GM12878 (cell line): ENCODE measurements around the gene IVD. TPM values are rescaled to one million over a fixed set of nuclear protein-coding genes. Genes with fewer than 3 reads are reported as not detected.

ENCODE experiments used
- ATAC-seq: fragments of 200-7000 bp; cut with Tn5 transposase; 3 replicates; pipeline ENCODE4 v1.9.1; 2020; ENCODE audit warnings: mild to moderate bottlenecking, moderate library complexity
- BruUV-seq: library from RNA; stranded (reverse); fragments of 400-500 nt; replicated peaks from 2 replicates; lab custom pipeline; 2021; lab: Mats Ljungman, UMichigan
- CTCF ChIA-PET: fragments of 300-600 bp; sonication (Branson Sonifier 250); formaldehyde crosslinking; extraction: SDS; loops from one replicate; lab custom pipeline; 2021; ENCODE audit warnings: inconsistent platforms; lab: Yijun Ruan, JAX
- POLR2A ChIA-PET: fragments of 350-600 bp; formaldehyde crosslinking; extraction: SDS; loops from one replicate; lab custom pipeline; 2021; ENCODE audit warnings: inconsistent platforms; lab: Charles Lee
- RAD21 ChIA-PET: fragments of 300-600 bp; sonication (Branson Sonifier 250); formaldehyde crosslinking; loops from one replicate; lab custom pipeline; 2023; ENCODE audit warnings: antibody characterized with exemption; ENCODE audit not compliant: unreplicated experiment; lab: Charles Lee
- SMC1A ChIA-PET: fragments of 300-600 bp; sonication (Branson Sonifier 250); formaldehyde crosslinking; loops from one replicate; lab custom pipeline; 2023; ENCODE audit not compliant: unreplicated experiment, uncharacterized antibody; lab: Charles Lee
- DNase-seq: peaks from one replicate; pipeline ENCODE4 v3.0.0-alpha.2; 2011; ENCODE audit warnings: low read depth, low spot score
- FAIRE-seq: peaks from 3 replicates; lab custom pipeline; 2011; peaks lifted over from hg19 to GRCh38; lab: Jason Lieb, UNC
- H2AFZ ChIP-seq: 2 replicates; pipeline ENCODE4 v1.6.0; 2011; ENCODE audit warnings: low read depth, low read length, control low read depth; ENCODE audit not compliant: control insufficient read depth
- H3K27ac ChIP-seq: 2 replicates; pipeline ENCODE4 v1.5.1; 2011; ENCODE audit warnings: control low read depth; ENCODE audit not compliant: control insufficient read depth, insufficient read depth
- H3K27me3 ChIP-seq, 2 experiments: replicated peaks in 1 of 2; 2 replicates each; pipeline versions ENCODE4 v1.6.0 to v1.6.1; 2011; ENCODE audit warnings: low read length in 1 of 2; ENCODE audit not compliant: control insufficient read depth in 2 of 2, insufficient read depth in 2 of 2
- H3K36me3 ChIP-seq, 2 experiments: 2 replicates each; pipeline ENCODE4 v1.5.1; 2011; ENCODE audit warnings: low read length in 1 of 2; ENCODE audit not compliant: control insufficient read depth in 2 of 2, insufficient read depth in 2 of 2
- H3K4me1 ChIP-seq: 2 replicates; pipeline ENCODE4 v1.6.1; 2011; ENCODE audit warnings: mild to moderate bottlenecking, low read length, moderate library complexity, mixed read lengths; ENCODE audit not compliant: control insufficient read depth, insufficient read depth
- H3K4me2 ChIP-seq: 2 replicates; pipeline ENCODE4 v1.6.0; 2011; ENCODE audit warnings: control low read depth; ENCODE audit not compliant: control insufficient read depth, insufficient read depth
- H3K4me3 ChIP-seq: fragments of 200-600 bp; sonication (generic); 2 replicates; pipeline ENCODE4 v1.5.1; 2016
- H3K79me2 ChIP-seq: 2 replicates; pipeline ENCODE4 v1.6.0; 2011; ENCODE audit warnings: low read length; ENCODE audit not compliant: control insufficient read depth, insufficient read depth
- H3K9ac ChIP-seq: 2 replicates; pipeline ENCODE4 v1.8.0; 2011; ENCODE audit warnings: low read length, control low read depth, mixed read lengths; ENCODE audit not compliant: control insufficient read depth, insufficient read depth
- H3K9me3 ChIP-seq: replicated peaks from 3 replicates; pipeline ENCODE4 v1.5.1; 2011; ENCODE audit warnings: mild to moderate bottlenecking, low read length; ENCODE audit not compliant: control insufficient read depth, insufficient read depth
- H4K20me1 ChIP-seq: 2 replicates; pipeline ENCODE4 v1.6.0; 2011; ENCODE audit not compliant: control insufficient read depth, insufficient read depth
- BRCA1 ChIP-seq: IDR thresholded peaks from 2 replicates; pipeline ENCODE4 v1.6.1; 2011; ENCODE audit warnings: low read depth, low read length, improper control_type of control experiment
- EED ChIP-seq: sonication (generic); IDR thresholded peaks from 2 replicates; pipeline ENCODE4 v1.6.1; 2016; ENCODE audit warnings: antibody characterized with exemption, low read depth
- IKZF1 ChIP-seq: fragments of 450-650 bp; conservative IDR thresholded peaks from 2 replicates; pipeline ENCODE4 v1.6.1; 2017; ENCODE audit warnings: antibody characterized with exemption, mild to moderate bottlenecking
- IKZF2 ChIP-seq, 2 experiments: fragments of 450-650 bp; IDR thresholded peaks; 2 replicates each; pipeline ENCODE4 v1.6.1; 2017; ENCODE audit warnings: mild to moderate bottlenecking in 2 of 2, moderate library complexity in 2 of 2
- MYB ChIP-seq: fragments of 150-350 bp; IDR thresholded peaks from 2 replicates; pipeline ENCODE4 v1.6.1; 2014; ENCODE audit warnings: mild to moderate bottlenecking, low read depth, low read length, borderline replicate concordance
- NR2F1 ChIP-seq: fragments of 450-650 bp; conservative IDR thresholded peaks from 2 replicates; pipeline ENCODE4 v1.6.1; 2017; ENCODE audit warnings: mild to moderate bottlenecking
- POLR2AphosphoS5 ChIP-seq: IDR thresholded peaks from 2 replicates; pipeline ENCODE4 v1.6.1; 2011; ENCODE audit warnings: mild to moderate bottlenecking, low read length, inconsistent platforms
- RCOR1 ChIP-seq: conservative IDR thresholded peaks from 2 replicates; pipeline ENCODE4 v1.6.1; 2012; ENCODE audit warnings: low read depth, low read length, improper control_type of control experiment
- ZNF207 ChIP-seq: fragments of 450-650 bp; IDR thresholded peaks from 2 replicates; pipeline ENCODE4 v1.6.1; 2014; ENCODE audit warnings: antibody characterized with exemption, mild to moderate bottlenecking, borderline replicate concordance
- ZSCAN29 ChIP-seq: fragments of 450-650 bp; IDR thresholded peaks from 2 replicates; pipeline ENCODE4 v1.6.1; 2017; ENCODE audit warnings: mild to moderate bottlenecking, moderate library complexity
- WGBS: methylation state at CpG from one replicate; pipeline ENCODE4 v1.1.6; 2016; ENCODE audit warnings: low lambda C conversion rate; ENCODE audit not compliant: insufficient replicate concordance, insufficient coverage; ENCODE audit errors: missing lambda C conversion rate; 5-methylcytosine and 5-hydroxymethylcytosine counted together
- in situ Hi-C: fragments of 300-500 bp; cut with MboI; formaldehyde crosslinking; loops from 9 replicates; pipeline ENCODE4 v1.14.3; 2018; ENCODE audit warnings: mixed read lengths
- intact Hi-C: fragments of 100-400 bp; cut with micrococcal nuclease; formaldehyde crosslinking; loops from one replicate; pipeline ENCODE4 v1.14.2; 2022; ENCODE audit not compliant: unreplicated experiment
- polyA plus RNA-seq, 11 experiments: library from polyadenylated mRNA; depleted of rRNA in 4 of 11; unstranded in 6 of 11; stranded (reverse) in 5 of 11; fragments of >200 nt; fragmentation: Nextera tagmentation in 4 of 11; fragmentation: Illumina TruSeq in 1 of 11; extraction: Ambion mirVana in 4 of 11; extraction: Trizol in 1 of 11; gene quantifications; 1 replicate in 1 of 11; 2 replicates in 10 of 11; pipeline versions ENCODE4 v1.2.1 to v1.2.3, GENCODE V29; 2011 to 2016; ENCODE audit warnings: inconsistent platforms in 2 of 11, missing spikeins in 2 of 11, low read depth in 1 of 11
- total RNA-seq, 4 experiments: library from RNA; depleted of rRNA in 3 of 4; stranded (reverse); fragments of >200 nt in 3 of 4; fragmentation: Illumina TruSeq in 1 of 4; extraction: Trizol in 1 of 4; gene quantifications; 2 replicates each; pipeline versions ENCODE4 v1.2.1 to v1.2.3, GENCODE V29; 2013 to 2021
- TF ChIP-seq, protein P1 (sequence below): fragments of 450-650 bp; IDR thresholded peaks from 2 replicates; pipeline ENCODE4 v1.6.1; 2017; ENCODE audit warnings: mild to moderate bottlenecking, low read depth, inconsistent platforms; ENCODE audit not compliant: poor library complexity, severe bottlenecking
- TF ChIP-seq, protein P2 (sequence below): fragments of 450-650 bp; IDR thresholded peaks from 2 replicates; pipeline ENCODE4 v1.6.1; 2017; ENCODE audit warnings: mild to moderate bottlenecking, moderate library complexity
- TF ChIP-seq, protein P3 (sequence below): IDR thresholded peaks from 2 replicates; pipeline ENCODE4 v1.6.1; 2012; ENCODE audit warnings: mild to moderate bottlenecking, low read depth, low read length

IVD gene
- total and polyA plus RNA-seq, 10 of the 15 experiments (the other 5 are each of a cell fraction or from before 2014, with no cell fraction given): 5.3 to 59.8 (median 45.7) TPM

DNA sequence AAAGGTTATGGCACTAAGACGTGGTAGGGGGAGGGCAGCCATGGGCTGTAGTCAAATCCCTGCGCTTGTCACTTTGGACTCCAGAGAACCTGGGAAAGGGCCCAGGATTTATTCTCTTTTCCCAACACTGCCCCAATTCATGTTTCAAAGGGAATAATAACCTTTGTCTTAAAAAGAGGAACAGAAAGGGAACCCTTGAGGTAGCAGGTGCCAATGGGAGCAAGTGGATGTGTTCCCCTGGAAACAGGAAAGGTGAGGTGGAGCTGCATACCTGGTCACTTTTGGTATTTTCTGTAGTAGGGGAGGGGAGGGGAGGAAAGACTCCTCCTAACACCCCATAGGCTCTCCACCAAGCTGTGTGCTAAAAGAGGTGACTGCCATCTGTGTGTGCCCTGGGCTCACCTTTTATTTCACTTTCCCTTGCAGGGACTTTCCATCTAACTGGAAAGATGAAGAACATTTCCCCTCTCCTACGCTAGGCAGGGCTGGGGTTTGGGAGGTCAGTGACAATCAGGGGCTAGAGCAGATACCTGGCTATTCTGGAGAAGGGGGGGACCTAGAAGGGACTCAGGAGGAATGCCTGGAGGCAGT lies 59.1 kb downstream of the IVD start:
- ATAC-seq: peak; percentile 67
- ChIA-PET RAD21 (interaction anchor here (2.6 kb wide), 1 partner anchor 11 kb away, joined by 8 read pairs; no protein-coding TSS in a partner anchor), POLR2A (interaction anchor here (0.6 to 1.1 kb wide), 3 partner anchors 14 to 133 kb away, joined by 3 to 4 read pairs (median 3); partner anchors contain the start of gene RPUSD2), CTCF (interaction anchor here (0.5 to 0.6 kb wide), 3 partner anchors 43 to 177 kb away, joined by 3 to 4 read pairs (median 3); no protein-coding TSS in a partner anchor), SMC1A (no interaction called here)
- H3K27me3 ChIP-seq: no peaks in the 10 kb centered on the region
- intact Hi-C loops (no loop called here), in situ Hi-C loops (no loop called here)
- H3K4me3 ChIP-seq: no peak overlapping the region
- peak; percentile 38 for FAIRE-seq
- H3K4me1 ChIP-seq: peaks cover 24% of the 10 kb centered on the region
- WGBS: 65% methylated on average over 3 of the region's 3 CpGs
- no peaks in the 10 kb centered on the region for H3K79me2 ChIP-seq
- no peaks in the 10 kb centered on the region; the same call in 1 of the 2 replicates for H4K20me1 ChIP-seq
- no TSS peak for BruUV-seq
- no peak for DNase-seq
- no peaks in the 10 kb centered on the region for H3K9me3 ChIP-seq
- H3K36me3 ChIP-seq: peaks cover 20 to 21% of the 10 kb centered on the region in 2 experiments
- peak overlapping the region; percentile 63 for H3K27ac ChIP-seq
- H2AFZ ChIP-seq: no peak overlapping the region
- H3K4me2 ChIP-seq: peak overlapping the region; percentile 28
- H3K9ac ChIP-seq: no peak overlapping the region; the same call in 1 of the 2 replicates
- TF ChIP-seq BRCA1 (no peak), IKZF1 (peak; percentile 47; the same call in 1 of the 2 replicates), EED (0 out of 2 replicates have a peak, but pooled peaks have one; percentile 18), ZNF207 (no peak), IKZF2 (IDR thresholded peaks at IDR 0.05) (peak; percentile 28 to 47; a peak in 2 of 4 replicates), MYB (no peak), ZSCAN29 (no peak), NR2F1 (0 out of 2 replicates have a peak, but pooled peaks have one; percentile 31), RCOR1 (no peak), POLR2AphosphoS5 (no peak)
- TF ChIP-seq, protein P1, sequence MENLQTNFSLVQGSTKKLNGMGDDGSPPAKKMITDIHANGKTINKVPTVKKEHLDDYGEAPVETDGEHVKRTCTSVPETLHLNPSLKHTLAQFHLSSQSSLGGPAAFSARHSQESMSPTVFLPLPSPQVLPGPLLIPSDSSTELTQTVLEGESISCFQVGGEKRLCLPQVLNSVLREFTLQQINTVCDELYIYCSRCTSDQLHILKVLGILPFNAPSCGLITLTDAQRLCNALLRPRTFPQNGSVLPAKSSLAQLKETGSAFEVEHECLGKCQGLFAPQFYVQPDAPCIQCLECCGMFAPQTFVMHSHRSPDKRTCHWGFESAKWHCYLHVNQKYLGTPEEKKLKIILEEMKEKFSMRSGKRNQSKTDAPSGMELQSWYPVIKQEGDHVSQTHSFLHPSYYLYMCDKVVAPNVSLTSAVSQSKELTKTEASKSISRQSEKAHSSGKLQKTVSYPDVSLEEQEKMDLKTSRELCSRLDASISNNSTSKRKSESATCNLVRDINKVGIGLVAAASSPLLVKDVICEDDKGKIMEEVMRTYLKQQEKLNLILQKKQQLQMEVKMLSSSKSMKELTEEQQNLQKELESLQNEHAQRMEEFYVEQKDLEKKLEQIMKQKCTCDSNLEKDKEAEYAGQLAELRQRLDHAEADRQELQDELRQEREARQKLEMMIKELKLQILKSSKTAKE: no peak
- TF ChIP-seq, protein P2, sequence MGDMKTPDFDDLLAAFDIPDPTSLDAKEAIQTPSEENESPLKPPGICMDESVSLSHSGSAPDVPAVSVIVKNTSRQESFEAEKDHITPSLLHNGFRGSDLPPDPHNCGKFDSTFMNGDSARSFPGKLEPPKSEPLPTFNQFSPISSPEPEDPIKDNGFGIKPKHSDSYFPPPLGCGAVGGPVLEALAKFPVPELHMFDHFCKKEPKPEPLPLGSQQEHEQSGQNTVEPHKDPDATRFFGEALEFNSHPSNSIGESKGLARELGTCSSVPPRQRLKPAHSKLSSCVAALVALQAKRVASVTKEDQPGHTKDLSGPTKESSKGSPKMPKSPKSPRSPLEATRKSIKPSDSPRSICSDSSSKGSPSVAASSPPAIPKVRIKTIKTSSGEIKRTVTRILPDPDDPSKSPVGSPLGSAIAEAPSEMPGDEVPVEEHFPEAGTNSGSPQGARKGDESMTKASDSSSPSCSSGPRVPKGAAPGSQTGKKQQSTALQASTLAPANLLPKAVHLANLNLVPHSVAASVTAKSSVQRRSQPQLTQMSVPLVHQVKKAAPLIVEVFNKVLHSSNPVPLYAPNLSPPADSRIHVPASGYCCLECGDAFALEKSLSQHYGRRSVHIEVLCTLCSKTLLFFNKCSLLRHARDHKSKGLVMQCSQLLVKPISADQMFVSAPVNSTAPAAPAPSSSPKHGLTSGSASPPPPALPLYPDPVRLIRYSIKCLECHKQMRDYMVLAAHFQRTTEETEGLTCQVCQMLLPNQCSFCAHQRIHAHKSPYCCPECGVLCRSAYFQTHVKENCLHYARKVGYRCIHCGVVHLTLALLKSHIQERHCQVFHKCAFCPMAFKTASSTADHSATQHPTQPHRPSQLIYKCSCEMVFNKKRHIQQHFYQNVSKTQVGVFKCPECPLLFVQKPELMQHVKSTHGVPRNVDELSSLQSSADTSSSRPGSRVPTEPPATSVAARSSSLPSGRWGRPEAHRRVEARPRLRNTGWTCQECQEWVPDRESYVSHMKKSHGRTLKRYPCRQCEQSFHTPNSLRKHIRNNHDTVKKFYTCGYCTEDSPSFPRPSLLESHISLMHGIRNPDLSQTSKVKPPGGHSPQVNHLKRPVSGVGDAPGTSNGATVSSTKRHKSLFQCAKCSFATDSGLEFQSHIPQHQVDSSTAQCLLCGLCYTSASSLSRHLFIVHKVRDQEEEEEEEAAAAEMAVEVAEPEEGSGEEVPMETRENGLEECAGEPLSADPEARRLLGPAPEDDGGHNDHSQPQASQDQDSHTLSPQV: no peak
- TF ChIP-seq, protein P3, sequence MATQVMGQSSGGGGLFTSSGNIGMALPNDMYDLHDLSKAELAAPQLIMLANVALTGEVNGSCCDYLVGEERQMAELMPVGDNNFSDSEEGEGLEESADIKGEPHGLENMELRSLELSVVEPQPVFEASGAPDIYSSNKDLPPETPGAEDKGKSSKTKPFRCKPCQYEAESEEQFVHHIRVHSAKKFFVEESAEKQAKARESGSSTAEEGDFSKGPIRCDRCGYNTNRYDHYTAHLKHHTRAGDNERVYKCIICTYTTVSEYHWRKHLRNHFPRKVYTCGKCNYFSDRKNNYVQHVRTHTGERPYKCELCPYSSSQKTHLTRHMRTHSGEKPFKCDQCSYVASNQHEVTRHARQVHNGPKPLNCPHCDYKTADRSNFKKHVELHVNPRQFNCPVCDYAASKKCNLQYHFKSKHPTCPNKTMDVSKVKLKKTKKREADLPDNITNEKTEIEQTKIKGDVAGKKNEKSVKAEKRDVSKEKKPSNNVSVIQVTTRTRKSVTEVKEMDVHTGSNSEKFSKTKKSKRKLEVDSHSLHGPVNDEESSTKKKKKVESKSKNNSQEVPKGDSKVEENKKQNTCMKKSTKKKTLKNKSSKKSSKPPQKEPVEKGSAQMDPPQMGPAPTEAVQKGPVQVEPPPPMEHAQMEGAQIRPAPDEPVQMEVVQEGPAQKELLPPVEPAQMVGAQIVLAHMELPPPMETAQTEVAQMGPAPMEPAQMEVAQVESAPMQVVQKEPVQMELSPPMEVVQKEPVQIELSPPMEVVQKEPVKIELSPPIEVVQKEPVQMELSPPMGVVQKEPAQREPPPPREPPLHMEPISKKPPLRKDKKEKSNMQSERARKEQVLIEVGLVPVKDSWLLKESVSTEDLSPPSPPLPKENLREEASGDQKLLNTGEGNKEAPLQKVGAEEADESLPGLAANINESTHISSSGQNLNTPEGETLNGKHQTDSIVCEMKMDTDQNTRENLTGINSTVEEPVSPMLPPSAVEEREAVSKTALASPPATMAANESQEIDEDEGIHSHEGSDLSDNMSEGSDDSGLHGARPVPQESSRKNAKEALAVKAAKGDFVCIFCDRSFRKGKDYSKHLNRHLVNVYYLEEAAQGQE: no peak
